Naive B cell (primary cell): ENCODE measurements around the gene POU4F3. TPM values are rescaled to one million over a fixed set of nuclear protein-coding genes. Genes with fewer than 3 reads are reported as not detected.
A peak's percentile ranks its signal among the peaks of the same experiment; 100 is the strongest.

Source experiments
- ATAC-seq, 2 donors: fragments of 150-1000 bp; cut with Tn5 transposase; 2 replicates each; pipeline ENCODE4 v1.10.0; 2021; ENCODE audit warnings: low read depth in 2 of 2, mild to moderate bottlenecking in 2 of 2, moderate library complexity in 2 of 2
- DNase-seq: peaks from one replicate; pipeline ENCODE4 v3.0.0; 2022
- H3K27ac Mint-ChIP-seq, 6 donors: one replicate each; pipeline ENCODE4 v1.8.0; 2020 to 2022; ENCODE audit warnings: mild to moderate bottlenecking in 6 of 6, mixed read lengths in 6 of 6, moderate library complexity in 5 of 6, inconsistent platforms in 2 of 6
- H3K27me3 Mint-ChIP-seq, 3 donors: one replicate each; pipeline ENCODE4 v1.8.0; 2021 to 2022; ENCODE audit warnings: mixed read lengths in 3 of 3, mild to moderate bottlenecking in 1 of 3
- H3K36me3 Mint-ChIP-seq, 2 donors: one replicate each; pipeline ENCODE4 v1.8.0; 2020 to 2022; ENCODE audit warnings: mixed read lengths in 2 of 2, inconsistent platforms in 1 of 2, mild to moderate bottlenecking in 1 of 2
- H3K4me1 Mint-ChIP-seq, 3 donors: one replicate each; pipeline ENCODE4 v1.8.0; 2020 to 2022; ENCODE audit warnings: mixed read lengths in 3 of 3, inconsistent platforms in 1 of 3, mild to moderate bottlenecking in 1 of 3, moderate library complexity in 1 of 3
- H3K4me3 Mint-ChIP-seq, 8 donors: one replicate each; pipeline ENCODE4 v1.8.0; 2020 to 2022; ENCODE audit warnings: mild to moderate bottlenecking in 8 of 8, mixed read lengths in 8 of 8, moderate library complexity in 8 of 8, inconsistent platforms in 2 of 8
- H3K9me3 Mint-ChIP-seq, 7 donors: one replicate each; pipeline ENCODE4 v1.8.0; 2020 to 2022; ENCODE audit warnings: mixed read lengths in 7 of 7, mild to moderate bottlenecking in 5 of 7, inconsistent platforms in 2 of 7, moderate library complexity in 1 of 7
- polyA plus RNA-seq, 6 donors: library from polyadenylated mRNA; unstranded; fragments of 300-500 nt; fragmentation: Illumina TruSeq; gene quantifications; one replicate each; pipeline ENCODE4 v1.2.3, GENCODE V29; 2021; ENCODE audit warnings: low read depth in 6 of 6

Gene POU4F3
- polyA plus RNA-seq, 6 donors from 2014 or later: not detected

- no peak overlapping the region for H3K4me3 Mint-ChIP-seq
- H3K27me3 Mint-ChIP-seq: peaks cover 28 to 53% (median 47%) of the 10 kb centered on the region in 3 donors
- peaks cover 0 to 9% (median 0%) of the 10 kb centered on the region in 7 donors for H3K9me3 Mint-ChIP-seq
Measured at GRCh38 chr5:146327257-146327870, 11.3 kb upstream of the POU4F3 start.

DNA sequence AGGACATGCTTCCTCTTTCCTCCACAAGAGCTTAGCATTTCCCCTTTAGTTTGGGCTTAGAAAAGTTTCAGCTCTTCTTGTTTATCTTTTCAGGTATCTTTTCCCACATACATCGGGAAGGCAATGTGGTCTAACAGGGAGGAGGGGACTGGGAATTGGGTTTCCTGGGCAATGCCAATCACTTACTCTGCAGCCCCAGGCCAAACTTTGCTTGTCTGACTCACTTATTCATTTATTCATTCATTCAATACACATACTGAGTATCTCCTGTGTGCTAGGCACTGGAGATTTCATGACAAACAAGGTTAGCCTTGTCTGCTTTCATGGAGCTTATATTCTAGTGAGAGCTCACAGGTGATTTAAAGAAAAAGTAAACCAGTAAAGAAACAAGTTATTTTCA is 10.7 kb upstream of the POU4F3 start:
- Mint-ChIP-seq H3K36me3 (peaks cover 0 to 5% of the 10 kb centered on the region in 2 donors), H3K4me1 (no peaks in the 10 kb centered on the region), H3K27ac (no peak overlapping the region), H3K9me3 (peaks cover 0 to 9% (median 0%) of the 10 kb centered on the region in 7 donors), H3K27me3 (peaks cover 34 to 59% (median 53%) of the 10 kb centered on the region in 3 donors), H3K4me3 (no peak overlapping the region)
- DNase-seq (no peak), ATAC-seq (no peak)

More at GRCh38 chr5:146327257-146327870, 11.3 kb upstream of the POU4F3 start:
- no peak for ATAC-seq
- DNase-seq: no peak
- H3K4me1 Mint-ChIP-seq: no peaks in the 10 kb centered on the region
- no peak overlapping the region for H3K27ac Mint-ChIP-seq
- H3K36me3 Mint-ChIP-seq: peaks cover 0 to 5% of the 10 kb centered on the region in 2 donors

DNA sequence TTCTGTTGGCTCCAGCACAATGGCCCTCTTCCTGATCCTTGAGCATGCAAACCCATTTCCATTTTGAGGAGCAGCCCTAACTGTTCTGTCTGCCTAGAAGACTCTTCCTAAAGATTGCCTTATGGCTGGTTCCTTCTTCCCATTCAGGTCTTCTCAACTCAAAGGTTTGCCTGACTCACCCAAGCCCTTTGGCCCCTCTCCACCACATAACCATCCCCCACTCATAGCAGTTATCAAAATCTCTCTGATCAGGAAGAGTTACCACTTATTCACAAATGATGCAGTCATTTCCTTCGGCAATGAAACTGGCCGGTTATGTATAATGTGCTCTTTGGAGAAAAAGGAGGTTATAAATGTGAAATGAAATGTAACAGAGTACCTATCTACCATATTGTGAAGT is 8.9 kb upstream of the POU4F3 start:
- Mint-ChIP-seq H3K9me3 (peaks cover 0 to 9% (median 0%) of the 10 kb centered on the region in 7 donors), H3K27me3 (peaks cover 47 to 74% (median 69%) of the 10 kb centered on the region in 3 donors), H3K27ac (no peak overlapping the region), H3K36me3 (peaks cover 8 to 11% of the 10 kb centered on the region in 2 donors), H3K4me3 (no peak overlapping the region), H3K4me1 (no peaks in the 10 kb centered on the region)
- ATAC-seq (no peak), DNase-seq (no peak)

GRCh38 chr5:146331423-146331822 is 7.2 kb upstream of the POU4F3 start:
- DNase-seq (no peak), ATAC-seq (no peak)
- H3K9me3 Mint-ChIP-seq: peaks cover 0 to 4% (median 0%) of the 10 kb centered on the region in 7 donors
- no peak overlapping the region for H3K27ac Mint-ChIP-seq
- no peaks in the 10 kb centered on the region for H3K4me1 Mint-ChIP-seq
- peaks cover 55 to 83% (median 80%) of the 10 kb centered on the region in 3 donors for H3K27me3 Mint-ChIP-seq
- peaks cover 6 to 8% of the 10 kb centered on the region in 2 donors for H3K36me3 Mint-ChIP-seq
- H3K4me3 Mint-ChIP-seq: no peak overlapping the region

GRCh38 chr5:146334074-146334533 is 4.5 kb upstream of the POU4F3 start:
- Mint-ChIP-seq H3K4me3 (no peak overlapping the region), H3K36me3 (peaks cover 6 to 16% of the 10 kb centered on the region in 2 donors), H3K27ac (no peak overlapping the region), H3K27me3 (peaks cover 63 to 91% (median 89%) of the 10 kb centered on the region in 3 donors), H3K9me3 (peaks cover 0 to 5% (median 3%) of the 10 kb centered on the region in 7 donors), H3K4me1 (peaks cover 5 to 10% (median 10%) of the 10 kb centered on the region in 3 donors)
- DNase-seq (no peak), ATAC-seq (no peak)

- H3K36me3 Mint-ChIP-seq: peaks cover 6 to 16% of the 10 kb centered on the region in 2 donors
- no peak overlapping the region for H3K27ac Mint-ChIP-seq
- peaks cover 0 to 9% (median 1%) of the 10 kb centered on the region in 7 donors for H3K9me3 Mint-ChIP-seq
- H3K4me3 Mint-ChIP-seq: no peak overlapping the region
- ATAC-seq: no peak
- no peak for DNase-seq
- H3K4me1 Mint-ChIP-seq: peaks cover 5 to 15% (median 15%) of the 10 kb centered on the region in 3 donors
- peaks cover 64 to 94% (median 92%) of the 10 kb centered on the region in 3 donors for H3K27me3 Mint-ChIP-seq
Measured at GRCh38 chr5:146336197-146336596, 2.4 kb upstream of the POU4F3 start.

GRCh38 chr5:146337264-146337904 is 1.3 kb upstream of the POU4F3 start:
- Mint-ChIP-seq H3K4me1 (peaks cover 5 to 15% (median 15%) of the 10 kb centered on the region in 3 donors), H3K36me3 (peaks cover 6 to 16% of the 10 kb centered on the region in 2 donors), H3K4me3 (no peak overlapping the region)

GRCh38 chr5:146337928-146338327 is 711 bp upstream of the POU4F3 start:
- Mint-ChIP-seq H3K27ac (no peak overlapping the region), H3K4me1 (peaks cover 5 to 15% (median 15%) of the 10 kb centered on the region in 3 donors), H3K9me3 (peaks cover 0 to 17% (median 1%) of the 10 kb centered on the region in 7 donors), H3K27me3 (peaks cover 65 to 100% (median 100%) of the 10 kb centered on the region in 3 donors), H3K4me3 (peak overlapping the region in 1 of 8 donors; percentile 40), H3K36me3 (peaks cover 6 to 16% of the 10 kb centered on the region in 2 donors)
- no peak for ATAC-seq
- DNase-seq: no peak

More at GRCh38 chr5:146337264-146337904, 1.3 kb upstream of the POU4F3 start:
- ATAC-seq (no peak), DNase-seq (no peak)
- Mint-ChIP-seq H3K9me3 (peaks cover 0 to 12% (median 1%) of the 10 kb centered on the region in 7 donors), H3K27me3 (peaks cover 67 to 100% (median 99%) of the 10 kb centered on the region in 3 donors), H3K27ac (no peak overlapping the region)

DNA sequence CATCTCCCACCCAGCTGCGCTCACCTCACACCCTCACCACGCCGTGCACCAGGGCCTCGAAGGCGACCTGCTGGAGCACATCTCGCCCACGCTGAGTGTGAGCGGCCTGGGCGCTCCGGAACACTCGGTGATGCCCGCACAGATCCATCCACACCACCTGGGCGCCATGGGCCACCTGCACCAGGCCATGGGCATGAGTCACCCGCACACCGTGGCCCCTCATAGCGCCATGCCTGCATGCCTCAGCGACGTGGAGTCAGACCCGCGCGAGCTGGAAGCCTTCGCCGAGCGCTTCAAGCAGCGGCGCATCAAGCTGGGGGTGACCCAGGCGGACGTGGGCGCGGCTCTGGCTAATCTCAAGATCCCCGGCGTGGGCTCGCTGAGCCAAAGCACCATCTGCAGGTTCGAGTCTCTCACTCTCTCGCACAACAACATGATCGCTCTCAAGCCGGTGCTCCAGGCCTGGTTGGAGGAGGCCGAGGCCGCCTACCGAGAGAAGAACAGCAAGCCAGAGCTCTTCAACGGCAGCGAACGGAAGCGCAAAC is 1.1 kb downstream of the POU4F3 start:
- DNase-seq (no peak), ATAC-seq (no peak)
- Mint-ChIP-seq H3K4me3 (peak overlapping the region in 2 of 8 donors; percentile 37 to 59), H3K9me3 (peaks cover 0 to 17% (median 1%) of the 10 kb centered on the region in 7 donors), H3K4me1 (peaks cover 5 to 29% (median 24%) of the 10 kb centered on the region in 3 donors), H3K27me3 (peaks cover 66 to 99% (median 95%) of the 10 kb centered on the region in 3 donors), H3K36me3 (peaks cover 0 to 8% of the 10 kb centered on the region in 2 donors), H3K27ac (no peak overlapping the region)

DNA sequence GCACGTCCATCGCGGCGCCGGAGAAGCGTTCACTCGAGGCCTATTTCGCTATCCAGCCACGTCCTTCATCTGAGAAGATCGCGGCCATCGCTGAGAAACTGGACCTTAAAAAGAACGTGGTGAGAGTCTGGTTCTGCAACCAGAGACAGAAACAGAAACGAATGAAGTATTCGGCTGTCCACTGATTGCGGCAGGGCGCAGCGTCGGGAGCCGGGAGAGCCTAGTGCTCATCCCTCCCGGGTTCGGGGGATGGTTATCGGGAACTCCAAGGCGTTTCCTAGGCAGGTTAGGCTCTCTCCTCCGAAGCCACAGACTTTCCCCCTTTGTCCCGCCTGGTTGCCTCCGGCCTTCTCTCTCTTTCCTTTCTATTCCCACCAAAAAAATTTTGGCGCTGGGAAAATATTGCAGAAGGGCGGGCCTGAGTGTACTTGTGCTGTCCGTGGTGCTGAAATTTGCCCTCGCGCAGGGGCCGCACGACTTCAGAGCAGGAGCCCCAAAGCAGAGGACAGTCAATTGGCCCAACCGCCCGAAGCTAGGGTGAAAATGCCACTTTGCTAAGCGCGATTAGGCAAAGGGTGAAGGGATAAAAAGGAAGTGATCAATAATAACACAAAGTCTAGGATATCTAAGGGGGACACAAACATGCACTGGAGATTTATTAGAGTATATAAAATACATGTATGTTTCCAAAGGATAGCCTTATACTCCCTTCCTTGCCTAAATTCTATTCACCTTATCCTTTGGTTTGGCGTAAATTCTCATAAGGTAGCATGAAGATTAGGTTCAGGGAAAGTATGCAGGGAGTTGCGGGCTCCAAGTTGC is 1.8 kb downstream of the POU4F3 start:
- H3K9me3 Mint-ChIP-seq: peaks cover 0 to 17% (median 3%) of the 10 kb centered on the region in 7 donors
- DNase-seq: no peak
- ATAC-seq: no peak
- peak overlapping the region in 2 of 8 donors; percentile 37 to 59 for H3K4me3 Mint-ChIP-seq
- H3K4me1 Mint-ChIP-seq: peaks cover 11 to 34% (median 31%) of the 10 kb centered on the region in 3 donors
- H3K36me3 Mint-ChIP-seq: peaks cover 0 to 8% of the 10 kb centered on the region in 2 donors
- no peak overlapping the region for H3K27ac Mint-ChIP-seq
- H3K27me3 Mint-ChIP-seq: peaks cover 65 to 99% (median 95%) of the 10 kb centered on the region in 3 donors

DNA sequence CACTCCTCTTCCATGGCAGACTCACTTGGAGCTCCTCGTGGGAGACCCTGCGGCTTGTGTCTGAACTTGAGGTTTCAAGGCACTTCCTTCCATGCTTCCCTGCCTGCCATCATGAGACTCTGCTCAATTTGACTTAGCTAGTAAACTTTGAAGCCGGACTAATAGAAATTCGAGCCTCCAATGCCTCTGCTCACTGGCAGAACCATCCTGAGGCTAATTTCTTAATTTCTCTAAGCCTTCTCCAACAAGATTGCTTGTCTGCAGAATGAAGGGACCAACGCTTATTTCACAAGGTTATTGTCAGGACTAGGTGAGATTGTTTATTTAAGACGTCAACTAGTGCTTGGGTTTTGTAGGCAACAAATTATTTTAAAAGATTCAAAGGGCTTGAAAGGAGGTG is 3.2 kb downstream of the POU4F3 start:
- Mint-ChIP-seq H3K27ac (no peak overlapping the region), H3K36me3 (peaks cover 0 to 17% of the 10 kb centered on the region in 2 donors), H3K9me3 (peaks cover 0 to 14% (median 3%) of the 10 kb centered on the region in 7 donors), H3K4me1 (peaks cover 19 to 43% (median 39%) of the 10 kb centered on the region in 3 donors), H3K4me3 (no peak overlapping the region), H3K27me3 (peaks cover 67 to 99% (median 95%) of the 10 kb centered on the region in 3 donors)
- DNase-seq (no peak), ATAC-seq (no peak)

DNA sequence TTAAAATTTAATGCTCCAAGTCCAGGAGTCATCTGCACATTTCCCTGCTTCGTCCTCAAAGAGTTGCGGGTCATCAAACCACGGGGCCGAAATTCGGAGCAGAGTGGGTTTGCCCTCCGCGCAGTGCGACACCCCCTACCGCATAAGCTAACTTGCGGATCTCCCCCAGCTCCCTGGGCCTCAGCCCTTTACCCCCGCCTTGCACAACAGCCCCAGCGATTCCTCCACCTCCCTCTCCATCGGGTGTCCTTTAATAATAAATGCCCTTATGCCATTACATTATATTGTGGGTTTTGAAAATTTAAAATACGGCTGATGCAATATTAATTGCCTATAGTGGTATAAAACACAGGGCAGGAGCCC is 3.9 kb downstream of the POU4F3 start:
- no peak for DNase-seq
- no peak overlapping the region for H3K4me3 Mint-ChIP-seq
- peaks cover 0 to 17% of the 10 kb centered on the region in 2 donors for H3K36me3 Mint-ChIP-seq
- H3K27ac Mint-ChIP-seq: no peak overlapping the region
- peaks cover 62 to 95% (median 90%) of the 10 kb centered on the region in 3 donors for H3K27me3 Mint-ChIP-seq
- peaks cover 0 to 11% (median 3%) of the 10 kb centered on the region in 7 donors for H3K9me3 Mint-ChIP-seq
- H3K4me1 Mint-ChIP-seq: peaks cover 19 to 40% (median 36%) of the 10 kb centered on the region in 3 donors
- no peak for ATAC-seq
